IMR-90 (cell line): ENCODE measurements around the gene PCYOX1L. TPM values are rescaled to one million over a fixed set of nuclear protein-coding genes. Genes with fewer than 3 reads are reported as not detected.

Source experiments
- ATAC-seq: fragments of 200-7000 bp; cut with Tn5 transposase; 2 replicates; pipeline ENCODE4 v1.9.1; 2020; ENCODE audit warnings: low read depth, mild to moderate bottlenecking, moderate library complexity
- BruUV-seq: library from RNA; stranded (reverse); fragments of 400-500 nt; replicated peaks from 2 replicates; lab custom pipeline; 2021; lab: Mats Ljungman, UMichigan
- CTCF ChIA-PET: fragments of 300-600 bp; formaldehyde crosslinking; extraction: SDS; loops from one replicate; lab custom pipeline; 2021; ENCODE audit warnings: antibody characterized with exemption; lab: Yijun Ruan, JAX
- POLR2A ChIA-PET: fragments of 300-600 bp; sonication (Branson Sonifier 250); formaldehyde crosslinking; loops from one replicate; lab custom pipeline; 2022; ENCODE audit warnings: antibody characterized with exemption; ENCODE audit not compliant: unreplicated experiment; lab: Charles Lee
- DNase-seq: peaks from one replicate; pipeline ENCODE4 v3.0.0; 2013
- H2AFZ ChIP-seq: replicated peaks from 2 replicates; pipeline ENCODE3; 2013; ENCODE audit warnings: low read length, mild to moderate bottlenecking; ENCODE audit not compliant: poor library complexity
- H2AK5ac ChIP-seq: 2 replicates; pipeline ENCODE4 v1.6.1; 2013; ENCODE audit warnings: low read depth, low read length, inconsistent platforms
- H2AK9ac ChIP-seq: replicated peaks from 2 replicates; pipeline ENCODE3; 2013; ENCODE audit warnings: mild to moderate bottlenecking, low read depth, low read length, moderate library complexity; ENCODE audit not compliant: poor library complexity
- H2BK120ac ChIP-seq: 2 replicates; pipeline ENCODE4 v1.6.1; 2013; ENCODE audit warnings: low read depth, low read length, inconsistent platforms
- H2BK15ac ChIP-seq: 3 replicates; pipeline ENCODE4 v1.6.1; 2013; ENCODE audit warnings: low read depth, low read length, inconsistent platforms
- H2BK20ac ChIP-seq: 2 replicates; pipeline ENCODE4 v1.6.1; 2013; ENCODE audit warnings: low read depth, mild to moderate bottlenecking, inconsistent platforms, low read length, moderate library complexity
- H2BK5ac ChIP-seq: 2 replicates; pipeline ENCODE4 v1.6.1; 2013; ENCODE audit warnings: mild to moderate bottlenecking, low read depth, low read length, inconsistent platforms; ENCODE audit not compliant: poor library complexity, severe bottlenecking
- H3K14ac ChIP-seq: replicated peaks from 2 replicates; pipeline ENCODE4 v1.6.1; 2013; ENCODE audit warnings: low read depth, low read length, inconsistent platforms
- H3K18ac ChIP-seq: 2 replicates; pipeline ENCODE4 v1.6.1; 2013; ENCODE audit warnings: low read depth, low read length, control low read depth
- H3K23ac ChIP-seq: 2 replicates; pipeline ENCODE4 v1.6.1; 2013; ENCODE audit warnings: low read depth, low read length, inconsistent platforms
- H3K27ac ChIP-seq: 2 replicates; pipeline ENCODE4 v1.5.1; 2013; ENCODE audit warnings: mild to moderate bottlenecking, control low read depth, low read length; ENCODE audit not compliant: insufficient read depth
- H3K27me3 ChIP-seq: 2 replicates; pipeline ENCODE4 v1.6.1; 2013; ENCODE audit warnings: low read length; ENCODE audit not compliant: control insufficient read depth, insufficient read depth
- H3K36me3 ChIP-seq: 2 replicates; pipeline ENCODE4 v1.6.1; 2013; ENCODE audit warnings: low read length, mixed read lengths; ENCODE audit not compliant: control insufficient read depth, insufficient read depth
- H3K4ac ChIP-seq: 2 replicates; pipeline ENCODE4 v1.6.1; 2013; ENCODE audit warnings: low read depth, low read length, inconsistent platforms
- H3K4me1 ChIP-seq: 2 replicates; pipeline ENCODE4 v1.6.1; 2013; ENCODE audit warnings: low read length, mixed read lengths; ENCODE audit not compliant: control insufficient read depth, insufficient read depth
- H3K4me2 ChIP-seq: 2 replicates; pipeline ENCODE4 v1.6.1; 2013; ENCODE audit warnings: low read depth, mild to moderate bottlenecking, control low read depth, low read length, moderate library complexity
- H3K4me3 ChIP-seq: 2 replicates; pipeline ENCODE4 v1.5.1; 2013; ENCODE audit warnings: low read depth, mild to moderate bottlenecking, control low read depth, low read length, moderate library complexity; ENCODE audit not compliant: insufficient read depth
- H3K56ac ChIP-seq: 2 replicates; pipeline ENCODE4 v1.6.1; 2013; ENCODE audit warnings: low read length, inconsistent platforms; ENCODE audit not compliant: insufficient read depth; ENCODE audit errors: extremely low read depth
- H3K79me1 ChIP-seq, 2 experiments: 2 replicates each; pipeline ENCODE4 v1.6.1; 2013; ENCODE audit warnings: low read length in 2 of 2, inconsistent platforms in 1 of 2, low read depth in 1 of 2
- H3K9ac ChIP-seq: 2 replicates; pipeline ENCODE4 v1.6.1; 2013; ENCODE audit warnings: low read depth, low read length, control low read depth
- H3K9me1 ChIP-seq: 2 replicates; pipeline ENCODE4 v1.6.1; 2013; ENCODE audit warnings: low read length, inconsistent platforms; ENCODE audit not compliant: insufficient read depth
- H3K9me3 ChIP-seq: 2 replicates; pipeline ENCODE4 v1.6.1; 2013; ENCODE audit warnings: low read length; ENCODE audit not compliant: control insufficient read depth, insufficient read depth
- H4K20me1 ChIP-seq: 2 replicates; pipeline ENCODE4 v1.6.1; 2013; ENCODE audit warnings: low read length, inconsistent platforms; ENCODE audit not compliant: insufficient read depth
- H4K5ac ChIP-seq: 2 replicates; pipeline ENCODE4 v1.6.1; 2013; ENCODE audit warnings: mild to moderate bottlenecking, low read depth, low read length, control low read depth
- H4K8ac ChIP-seq, 2 experiments: 2 replicates each; pipeline ENCODE4 v1.6.1; 2013; ENCODE audit warnings: low read depth in 2 of 2, low read length in 2 of 2, control low read depth in 1 of 2, inconsistent platforms in 1 of 2
- H4K91ac ChIP-seq: 2 replicates; pipeline ENCODE4 v1.6.1; 2013; ENCODE audit warnings: low read depth, low read length, inconsistent platforms; ENCODE audit not compliant: insufficient read depth
- BHLHE40 ChIP-seq: fragments of 150-350 bp; IDR thresholded peaks from 2 replicates; pipeline ENCODE4 v1.6.1; 2016; ENCODE audit warnings: mild to moderate bottlenecking, low read depth, low read length
- CHD1 ChIP-seq: IDR thresholded peaks from 2 replicates; pipeline ENCODE4 v1.6.1; 2012; ENCODE audit warnings: low read depth, low read length, improper control_type of control experiment
- CTCF ChIP-seq: conservative IDR thresholded peaks from 2 replicates; pipeline ENCODE4 v1.5.1; 2012; ENCODE audit warnings: mild to moderate bottlenecking, low read depth, low read length, improper control_type of control experiment
- ELK1 ChIP-seq: fragments of 150-350 bp; IDR thresholded peaks from 2 replicates; pipeline ENCODE4 v1.6.1; 2016; ENCODE audit warnings: low read depth, mild to moderate bottlenecking, low read length, moderate library complexity, borderline replicate concordance
- MAZ ChIP-seq: IDR thresholded peaks from 2 replicates; pipeline ENCODE4 v1.6.1; 2012; ENCODE audit warnings: low read depth, mild to moderate bottlenecking, low read length, improper control_type of control experiment, moderate library complexity, borderline replicate concordance
- RAD21 ChIP-seq: IDR thresholded peaks from 2 replicates; pipeline ENCODE4 v1.6.1; 2012; ENCODE audit warnings: low read length, improper control_type of control experiment
- SMC3 ChIP-seq: fragments of 150-350 bp; IDR thresholded peaks from 2 replicates; pipeline ENCODE4 v1.6.1; 2016; ENCODE audit warnings: low read depth, mild to moderate bottlenecking, antibody characterized with exemption, low read length, moderate library complexity
- USF2 ChIP-seq: fragments of 150-350 bp; IDR thresholded peaks from 2 replicates; pipeline ENCODE4 v1.6.1; 2017; ENCODE audit warnings: mild to moderate bottlenecking, antibody characterized with exemption, low read length, low read depth
- WGBS, 2 experiments: methylation state at CpG; one replicate each; pipeline versions ENCODE4 v1.1.5 to v1.1.7; 2013; ENCODE audit warnings: missing lambda C conversion rate in 2 of 2; ENCODE audit not compliant: insufficient read length in 1 of 2; ENCODE audit errors: extremely low coverage in 2 of 2; 5-methylcytosine and 5-hydroxymethylcytosine counted together
- dilution Hi-C: fragments of 300-500 bp; cut with HindIII; formaldehyde crosslinking; loops from one replicate; pipeline ENCODE4 v1.14.3; 2018; ENCODE audit warnings: low sequenced_read_pairs; ENCODE audit not compliant: unreplicated experiment
- in situ Hi-C: fragments of 300-500 bp; cut with MboI; formaldehyde crosslinking; loops from 3 replicates; pipeline ENCODE4 v1.14.3; 2019; ENCODE audit warnings: low sequenced_read_pairs, inconsistent platforms, mixed read lengths
- intact Hi-C: fragments of 100-400 bp; cut with micrococcal nuclease; formaldehyde crosslinking; loops from 2 replicates; pipeline ENCODE4 v1.10.0; 2022
- polyA plus RNA-seq, 3 experiments: library from polyadenylated mRNA; depleted of rRNA; stranded (reverse); fragments of >200 nt; gene quantifications; 2 replicates each; pipeline ENCODE4 v1.2.3, GENCODE V29; 2012; ENCODE audit warnings: low replicate concordance in 1 of 3
- total RNA-seq: library from RNA; depleted of rRNA; stranded (reverse); fragments of >200 nt; gene quantifications from 2 replicates; pipeline ENCODE4 v1.2.3, GENCODE V29; 2012

PCYOX1L gene
- total and polyA plus RNA-seq, 2 of the 4 experiments (the other 2 are of a cell fraction), result 7.0 to 14.3 TPM

GRCh38 chr5:149367249-149367971 is 9.6 kb downstream of the PCYOX1L start:
- 0 out of 2 replicates have a peak, but pooled peaks cover 2% of the 10 kb centered on the region for H3K4me1 ChIP-seq
- H2AK9ac ChIP-seq, result peak overlapping the region; percentile 12
- no peaks in the 10 kb centered on the region for H4K20me1 ChIP-seq
- ATAC-seq, result peak; percentile 85
- H3K79me1 ChIP-seq, result no peaks in the 10 kb centered on the region; a peak in 1 of 4 replicates
- in situ Hi-C loops (no loop called here), intact Hi-C loops (loop anchor here (1.0 to 5.0 kb wide), 3 partner anchors 67 to 250 kb away; no protein-coding TSS in a partner anchor), dilution Hi-C loops (no loop called here)
- no peak overlapping the region for H2BK20ac ChIP-seq
- no peak overlapping the region for H3K4me3 ChIP-seq
- no peak overlapping the region for H3K4me2 ChIP-seq
- CTCF ChIA-PET, result interaction anchor here (0.6 to 2.3 kb wide), 13 partner anchors 9 to 194 kb away, joined by 3 to 14 read pairs (median 4); partner anchors contain the start of gene PCYOX1L
- WGBS, 2 experiments, result 37% methylated on average over 5 of the region's 14 CpGs; no CpG with 5 or more reads in 1 of the 2 experiments
- H3K14ac ChIP-seq, result no peak overlapping the region
- POLR2A ChIA-PET, result no interaction called here
- H3K9me3 ChIP-seq, result no peaks in the 10 kb centered on the region
- H2AK5ac ChIP-seq, result peak overlapping the region; percentile 84; the same call in 1 of the 2 replicates
- H3K9ac ChIP-seq, result no peak overlapping the region
- H2BK5ac ChIP-seq, result no peak overlapping the region
- DNase-seq, result peak; percentile 70
- BruUV-seq, result no TSS peak
- TF ChIP-seq USF2, result no peak
- TF ChIP-seq CTCF, result peak; percentile 88
- TF ChIP-seq RAD21, result peak; percentile 83
- no peak for TF ChIP-seq ELK1
- TF ChIP-seq SMC3, result peak; percentile 86
- TF ChIP-seq CHD1, result no peak
- peak; percentile 27; the same call in 1 of the 2 replicates for TF ChIP-seq MAZ
- TF ChIP-seq BHLHE40, result no peak
- H2BK120ac ChIP-seq, result no peak overlapping the region
- H2AFZ ChIP-seq, result peak overlapping the region; percentile 81
- no peaks in the 10 kb centered on the region for H3K27me3 ChIP-seq
- H3K23ac ChIP-seq, result no peak overlapping the region
- peak overlapping the region; percentile 62 for H3K4ac ChIP-seq
- H3K9me1 ChIP-seq, result peaks cover 5% of the 10 kb centered on the region; the same call in 1 of the 2 replicates
- H3K36me3 ChIP-seq, result no peaks in the 10 kb centered on the region
- H3K27ac ChIP-seq, result no peak overlapping the region
- H4K91ac ChIP-seq, result no peak overlapping the region
- no peak overlapping the region for H4K5ac ChIP-seq
- no peak overlapping the region; the same call in 2 of the 3 replicates for H2BK15ac ChIP-seq
- H4K8ac ChIP-seq, result peak overlapping the region in 1 of 2 experiments; percentile 60; a peak in 2 of 4 replicates
- H3K18ac ChIP-seq, result no peak overlapping the region
- no peak overlapping the region for H3K56ac ChIP-seq
